HEK293 (cell line): ENCODE data around the gene MAP3K7.

Experiments
- CTCF ChIA-PET: fragments of 350-600 bp; formaldehyde crosslinking; extraction: SDS; loops from one replicate; lab custom pipeline; 2021; ENCODE audit warnings: antibody characterized with exemption; lab: Yijun Ruan, JAX
- POLR2A ChIA-PET: fragments of 300-600 bp; formaldehyde crosslinking; extraction: SDS; loops from one replicate; lab custom pipeline; 2020; ENCODE audit warnings: antibody characterized with exemption, inconsistent platforms; lab: Yijun Ruan, JAX
- H3K27ac ChIP-seq: fragments of 200-500 bp; sonication (Bioruptor generic); 2 replicates; pipeline ENCODE4 v1.5.1; 2014; ENCODE audit warnings: low read depth, low read length, control low read depth, inconsistent platforms; ENCODE audit errors: extremely low read depth
- H3K36me3 ChIP-seq, 2 experiments: fragments of 200-500 bp in 1 of 2; sonication (Bioruptor generic) in 1 of 2; 1 replicate in 1 of 2; 2 replicates in 1 of 2; pipeline ENCODE4 v1.5.1; 2014 to 2017; ENCODE audit warnings: inconsistent platforms in 2 of 2, low read length in 2 of 2; ENCODE audit not compliant: control insufficient read depth in 2 of 2, insufficient read depth in 1 of 2
- H3K4me1 ChIP-seq: fragments of 200-500 bp; sonication (Bioruptor generic); 2 replicates; pipeline ENCODE4 v1.5.1; 2014; ENCODE audit warnings: mild to moderate bottlenecking, low read length, inconsistent platforms; ENCODE audit not compliant: control insufficient read depth, insufficient read depth
- H3K4me3 ChIP-seq: 2 replicates; pipeline ENCODE4 v1.5.1; 2011; ENCODE audit warnings: low read depth, mild to moderate bottlenecking, control low read depth, low read length, moderate library complexity
- H3K9me3 ChIP-seq: fragments of 200-500 bp; sonication (Bioruptor generic); 2 replicates; pipeline ENCODE4 v1.5.1; 2014; ENCODE audit warnings: low read depth, low read length, inconsistent platforms; ENCODE audit not compliant: control insufficient read depth, insufficient read depth
- HOXA7 ChIP-seq: sonication (generic); formaldehyde crosslinking; IDR thresholded peaks from 2 replicates; pipeline ENCODE4 v1.8.1; 2022; ENCODE audit warnings: missing genetic modification reagents, borderline replicate concordance
- HOXC10 ChIP-seq: sonication (generic); formaldehyde crosslinking; IDR thresholded peaks from 2 replicates; pipeline ENCODE4 v1.8.1; 2023; ENCODE audit warnings: mild to moderate bottlenecking, missing genetic modification reagents
- KLF7 ChIP-seq: fragments of 450-650 bp; formaldehyde crosslinking; IDR thresholded peaks from 2 replicates; pipeline ENCODE4 v1.5.1; 2016; ENCODE audit warnings: missing biosample characterization, missing genetic modification characterization, borderline replicate concordance
- KLF9 ChIP-seq: fragments of 450-650 bp; formaldehyde crosslinking; IDR thresholded peaks from 2 replicates; pipeline ENCODE4 v1.5.1; 2016; ENCODE audit warnings: missing biosample characterization, missing genetic modification characterization, low read depth
- REST ChIP-seq: fragments of 450-650 bp; formaldehyde crosslinking; IDR thresholded peaks from 2 replicates; pipeline ENCODE4 v1.5.1; 2016; ENCODE audit warnings: missing biosample characterization, missing genetic modification characterization
- SP2 ChIP-seq: fragments of 450-650 bp; formaldehyde crosslinking; IDR thresholded peaks from 2 replicates; pipeline ENCODE4 v1.5.1; 2016; ENCODE audit warnings: missing biosample characterization, missing genetic modification characterization
- TRIM28 ChIP-seq: IDR thresholded peaks from 2 replicates; pipeline ENCODE4 v1.6.1; 2011; ENCODE audit warnings: low read length, control low read depth, borderline replicate concordance
- ZBTB17 ChIP-seq: fragments of 450-650 bp; formaldehyde crosslinking; IDR thresholded peaks from 2 replicates; pipeline ENCODE4 v1.5.1; 2016; ENCODE audit warnings: missing biosample characterization, missing genetic modification characterization
- ZBTB21 ChIP-seq: fragments of 450-650 bp; formaldehyde crosslinking; IDR thresholded peaks from 2 replicates; pipeline ENCODE4 v1.5.1; 2017; ENCODE audit warnings: missing biosample characterization, missing genetic modification characterization
- ZFHX2 ChIP-seq: fragments of 450-650 bp; formaldehyde crosslinking; conservative IDR thresholded peaks from 2 replicates; pipeline ENCODE4 v1.5.1; 2016; ENCODE audit warnings: missing biosample characterization, missing genetic modification characterization
- ZFP37 ChIP-seq: fragments of 450-650 bp; formaldehyde crosslinking; IDR thresholded peaks from 2 replicates; pipeline ENCODE4 v1.5.1; 2016; ENCODE audit warnings: missing biosample characterization, missing genetic modification characterization
- ZNF114 ChIP-seq: fragments of 450-650 bp; formaldehyde crosslinking; IDR thresholded peaks from 2 replicates; pipeline ENCODE4 v1.5.0; 2017; ENCODE audit warnings: missing biosample characterization, missing genetic modification characterization
- ZNF121 ChIP-seq: fragments of 450-650 bp; formaldehyde crosslinking; IDR thresholded peaks from 2 replicates; pipeline ENCODE4 v1.5.1; 2016; ENCODE audit warnings: missing biosample characterization, missing genetic modification characterization
- ZNF169 ChIP-seq: fragments of 450-650 bp; formaldehyde crosslinking; IDR thresholded peaks from 2 replicates; pipeline ENCODE4 v1.5.1; 2016; ENCODE audit warnings: missing biosample characterization, missing genetic modification characterization
- ZNF174 ChIP-seq: fragments of 450-650 bp; formaldehyde crosslinking; IDR thresholded peaks from 2 replicates; pipeline ENCODE4 v1.5.0; 2017; ENCODE audit warnings: missing biosample characterization, mild to moderate bottlenecking, missing genetic modification characterization
- ZNF354C ChIP-seq: fragments of 450-650 bp; formaldehyde crosslinking; IDR thresholded peaks from 2 replicates; pipeline ENCODE4 v1.5.1; 2016; ENCODE audit warnings: missing biosample characterization, missing genetic modification characterization, low read depth, borderline replicate concordance
- ZNF37A ChIP-seq: fragments of 450-650 bp; IDR thresholded peaks from 2 replicates; pipeline ENCODE4 v1.5.1; 2018; ENCODE audit warnings: missing biosample characterization, missing genetic modification characterization
- ZNF48 ChIP-seq: fragments of 450-650 bp; formaldehyde crosslinking; IDR thresholded peaks from 2 replicates; pipeline ENCODE4 v1.5.1; 2016; ENCODE audit warnings: missing biosample characterization, missing genetic modification characterization
- ZNF501 ChIP-seq: fragments of 450-650 bp; formaldehyde crosslinking; IDR thresholded peaks from 2 replicates; pipeline ENCODE4 v1.5.1; 2016; ENCODE audit warnings: missing biosample characterization, missing genetic modification characterization
- ZNF561 ChIP-seq: fragments of 450-650 bp; IDR thresholded peaks from 2 replicates; pipeline ENCODE4 v1.5.1; 2018; ENCODE audit warnings: missing biosample characterization, missing genetic modification characterization, borderline replicate concordance
- ZNF624 ChIP-seq: fragments of 450-650 bp; formaldehyde crosslinking; IDR thresholded peaks from 2 replicates; pipeline ENCODE4 v1.5.1; 2017; ENCODE audit warnings: missing biosample characterization, missing genetic modification characterization
- ZNF639 ChIP-seq: fragments of 450-650 bp; formaldehyde crosslinking; IDR thresholded peaks from 2 replicates; pipeline ENCODE4 v1.5.1; 2016; ENCODE audit warnings: missing biosample characterization, missing genetic modification characterization
- ZNF76 ChIP-seq: fragments of 450-650 bp; formaldehyde crosslinking; IDR thresholded peaks from 2 replicates; pipeline ENCODE4; 2016; ENCODE audit warnings: low read depth, missing biosample characterization, missing genetic modification characterization, borderline replicate concordance
- ZNF777 ChIP-seq: fragments of 450-650 bp; formaldehyde crosslinking; IDR thresholded peaks from 2 replicates; pipeline ENCODE4 v1.5.1; 2017; ENCODE audit warnings: missing biosample characterization, missing genetic modification characterization, borderline replicate concordance
- TF ChIP-seq, protein P1 (sequence below): fragments of 450-650 bp; formaldehyde crosslinking; IDR thresholded peaks from 2 replicates; pipeline ENCODE4 v1.5.1; 2016; ENCODE audit warnings: missing biosample characterization, missing genetic modification characterization, low read depth
- TF ChIP-seq, protein P2 (sequence below): fragments of 450-650 bp; formaldehyde crosslinking; IDR thresholded peaks from 2 replicates; pipeline ENCODE4 v1.5.1; 2017; ENCODE audit warnings: missing biosample characterization, mild to moderate bottlenecking, missing genetic modification characterization, moderate library complexity
- TF ChIP-seq, protein P3 (sequence below): fragments of 450-650 bp; formaldehyde crosslinking; IDR thresholded peaks from 2 replicates; pipeline ENCODE4 v1.5.1; 2017; ENCODE audit warnings: missing biosample characterization, missing genetic modification characterization
- TF ChIP-seq, protein P4 (sequence below): fragments of 450-650 bp; formaldehyde crosslinking; IDR thresholded peaks from 2 replicates; pipeline ENCODE4 v1.5.1; 2016; ENCODE audit warnings: missing biosample characterization, missing genetic modification characterization

Gene MAP3K7

GRCh38 chr6:90610301-90610750, 23.5 kb upstream of the MAP3K7 start (continued):
- TF ChIP-seq KLF7 (tag by site-specific recombination) (no peak), ZBTB21 (no peak), ZNF624 (tag by site-specific recombination) (no peak), ZBTB17 (tag by site-specific recombination) (peak; percentile 43; the same call in 1 of the 2 replicates), HOXA7 (CRISPR knock-in tag) (no peak), ZNF501 (no peak), ZNF114 (no peak), KLF9 (no peak)
- TF ChIP-seq, protein P1, sequence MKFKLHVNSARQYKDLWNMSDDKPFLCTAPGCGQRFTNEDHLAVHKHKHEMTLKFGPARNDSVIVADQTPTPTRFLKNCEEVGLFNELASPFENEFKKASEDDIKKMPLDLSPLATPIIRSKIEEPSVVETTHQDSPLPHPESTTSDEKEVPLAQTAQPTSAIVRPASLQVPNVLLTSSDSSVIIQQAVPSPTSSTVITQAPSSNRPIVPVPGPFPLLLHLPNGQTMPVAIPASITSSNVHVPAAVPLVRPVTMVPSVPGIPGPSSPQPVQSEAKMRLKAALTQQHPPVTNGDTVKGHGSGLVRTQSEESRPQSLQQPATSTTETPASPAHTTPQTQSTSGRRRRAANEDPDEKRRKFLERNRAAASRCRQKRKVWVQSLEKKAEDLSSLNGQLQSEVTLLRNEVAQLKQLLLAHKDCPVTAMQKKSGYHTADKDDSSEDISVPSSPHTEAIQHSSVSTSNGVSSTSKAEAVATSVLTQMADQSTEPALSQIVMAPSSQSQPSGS (tag by site-specific recombination), result no peak
- TF ChIP-seq, protein P2, sequence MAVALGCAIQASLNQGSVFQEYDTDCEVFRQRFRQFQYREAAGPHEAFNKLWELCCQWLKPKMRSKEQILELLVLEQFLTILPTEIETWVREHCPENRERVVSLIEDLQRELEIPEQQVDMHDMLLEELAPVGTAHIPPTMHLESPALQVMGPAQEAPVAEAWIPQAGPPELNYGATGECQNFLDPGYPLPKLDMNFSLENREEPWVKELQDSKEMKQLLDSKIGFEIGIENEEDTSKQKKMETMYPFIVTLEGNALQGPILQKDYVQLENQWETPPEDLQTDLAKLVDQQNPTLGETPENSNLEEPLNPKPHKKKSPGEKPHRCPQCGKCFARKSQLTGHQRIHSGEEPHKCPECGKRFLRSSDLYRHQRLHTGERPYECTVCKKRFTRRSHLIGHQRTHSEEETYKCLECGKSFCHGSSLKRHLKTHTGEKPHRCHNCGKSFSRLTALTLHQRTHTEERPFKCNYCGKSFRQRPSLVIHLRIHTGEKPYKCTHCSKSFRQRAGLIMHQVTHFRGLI (tag by site-specific recombination), result no peak
- TF ChIP-seq, protein P3, sequence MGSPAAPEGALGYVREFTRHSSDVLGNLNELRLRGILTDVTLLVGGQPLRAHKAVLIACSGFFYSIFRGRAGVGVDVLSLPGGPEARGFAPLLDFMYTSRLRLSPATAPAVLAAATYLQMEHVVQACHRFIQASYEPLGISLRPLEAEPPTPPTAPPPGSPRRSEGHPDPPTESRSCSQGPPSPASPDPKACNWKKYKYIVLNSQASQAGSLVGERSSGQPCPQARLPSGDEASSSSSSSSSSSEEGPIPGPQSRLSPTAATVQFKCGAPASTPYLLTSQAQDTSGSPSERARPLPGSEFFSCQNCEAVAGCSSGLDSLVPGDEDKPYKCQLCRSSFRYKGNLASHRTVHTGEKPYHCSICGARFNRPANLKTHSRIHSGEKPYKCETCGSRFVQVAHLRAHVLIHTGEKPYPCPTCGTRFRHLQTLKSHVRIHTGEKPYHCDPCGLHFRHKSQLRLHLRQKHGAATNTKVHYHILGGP (tag by site-specific recombination), result no peak

DNA sequence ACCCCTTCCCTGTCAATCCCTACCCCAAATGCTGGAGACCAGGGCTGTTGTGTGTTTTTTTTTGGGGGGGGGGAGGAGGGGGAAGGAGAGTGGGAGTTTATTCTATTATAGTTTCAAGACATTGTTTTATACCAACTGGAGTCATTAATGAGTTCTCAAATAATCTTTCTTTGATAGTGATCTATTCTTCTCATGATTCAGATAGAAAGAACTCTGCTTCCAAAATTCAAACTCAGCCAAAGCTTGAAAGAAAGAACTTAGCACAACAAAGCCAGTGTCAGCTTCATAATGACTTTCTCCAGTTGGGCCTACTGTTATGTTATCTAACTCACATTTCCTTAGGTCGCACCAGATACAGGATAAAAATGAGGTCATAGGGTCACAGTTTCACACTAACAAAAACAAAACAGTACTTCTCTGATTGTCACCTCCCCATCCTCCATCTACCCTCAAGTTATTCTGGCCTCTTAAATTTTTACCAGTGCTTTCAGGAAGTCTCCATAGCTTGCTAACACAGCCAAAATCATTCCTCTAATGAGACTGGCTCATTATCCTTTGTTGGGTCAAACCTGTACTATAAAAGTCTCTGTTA, 19.0 kb upstream of the MAP3K7 start:
- no peaks in the 10 kb centered on the region for H3K9me3 ChIP-seq
- H3K27ac ChIP-seq, result no peak overlapping the region
- no peaks in the 10 kb centered on the region for H3K36me3 ChIP-seq
- ChIA-PET POLR2A (no interaction called here), CTCF (interaction anchor here (1.0 to 1.4 kb wide), 4 partner anchors 11 to 254 kb away, joined by 3 to 5 read pairs (median 4); no protein-coding TSS in a partner anchor)
- no peaks in the 10 kb centered on the region for H3K4me1 ChIP-seq
- no peak overlapping the region for H3K4me3 ChIP-seq
- TF ChIP-seq SP2 (tag by site-specific recombination), result no peak
- no peak for TF ChIP-seq ZNF561 (tag by site-specific recombination)
- TF ChIP-seq ZFP37 (tag by site-specific recombination), result no peak
- no peak for TF ChIP-seq REST (tag by site-specific recombination)
- TF ChIP-seq TRIM28, result no peak
- TF ChIP-seq HOXC10 (CRISPR knock-in tag), result no peak
- no peak for TF ChIP-seq ZNF121 (tag by site-specific recombination)
- TF ChIP-seq ZFHX2 (tag by site-specific recombination), result no peak
- no peak for TF ChIP-seq ZNF169
- TF ChIP-seq ZNF624 (tag by site-specific recombination), result no peak
- TF ChIP-seq ZNF639 (tag by site-specific recombination), result no peak
- TF ChIP-seq ZNF354C, result no peak
- no peak for TF ChIP-seq ZNF48 (tag by site-specific recombination)
- no peak for TF ChIP-seq ZNF174 (tag by site-specific recombination)
- no peak for TF ChIP-seq ZNF777 (tag by site-specific recombination)
- TF ChIP-seq, protein P4, sequence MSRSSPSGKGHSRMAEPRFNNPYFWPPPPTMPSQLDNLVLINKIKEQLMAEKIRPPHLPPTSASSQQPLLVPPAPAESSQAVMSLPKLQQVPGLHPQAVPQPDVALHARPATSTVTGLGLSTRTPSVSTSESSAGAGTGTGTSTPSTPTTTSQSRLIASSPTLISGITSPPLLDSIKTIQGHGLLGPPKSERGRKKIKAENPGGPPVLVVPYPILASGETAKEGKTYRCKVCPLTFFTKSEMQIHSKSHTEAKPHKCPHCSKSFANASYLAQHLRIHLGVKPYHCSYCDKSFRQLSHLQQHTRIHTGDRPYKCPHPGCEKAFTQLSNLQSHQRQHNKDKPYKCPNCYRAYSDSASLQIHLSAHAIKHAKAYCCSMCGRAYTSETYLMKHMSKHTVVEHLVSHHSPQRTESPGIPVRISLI, result no peak
- TF ChIP-seq ZNF76 (tag by site-specific recombination), result no peak
- no peak for TF ChIP-seq ZNF37A
